T-helper 1 cell treated with Interleukin-12 subunit alpha and Interleukin-12 subunit beta and Interleukin-4 antibody, amounts not matched to agents 30 ng/mL and 1 ng/mL, for 36 hours (primary cell): ENCODE measurements around the gene CSF1. TPM values are rescaled to one million over a fixed set of nuclear protein-coding genes. Genes with fewer than 3 reads are reported as not detected.

Source experiments
- intact Hi-C: fragments of 100-400 bp; cut with micrococcal nuclease; formaldehyde crosslinking; loops from one replicate; pipeline ENCODE4 v1.15.1; 2024
- total RNA-seq: library from RNA; stranded (reverse); gene quantifications from 2 replicates; pipeline ENCODE4 v1.2.3, GENCODE V29; 2022

The CSF1 gene
- total RNA-seq, 1 donor from 2014 or later = 216 TPM

DNA sequence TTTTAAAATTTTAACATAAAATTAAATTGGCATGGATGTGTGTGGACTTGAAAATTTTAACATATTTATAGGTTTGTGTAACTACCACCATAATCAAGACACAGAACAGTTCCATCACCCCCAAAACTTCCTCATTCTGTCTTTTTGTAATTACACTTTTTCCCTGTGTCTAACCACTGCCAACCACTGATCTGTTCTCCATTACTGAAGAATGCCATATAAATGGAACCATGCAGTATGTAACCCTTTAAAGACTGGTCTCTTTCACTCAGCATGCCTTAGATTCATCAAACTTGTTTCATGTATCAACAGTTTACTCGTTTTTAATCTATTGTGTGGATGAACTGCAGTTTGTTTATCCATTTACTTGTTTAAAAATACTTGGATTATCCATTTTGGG is 60.9 kb downstream of the CSF1 start:
- intact Hi-C loops = no loop called here

DNA sequence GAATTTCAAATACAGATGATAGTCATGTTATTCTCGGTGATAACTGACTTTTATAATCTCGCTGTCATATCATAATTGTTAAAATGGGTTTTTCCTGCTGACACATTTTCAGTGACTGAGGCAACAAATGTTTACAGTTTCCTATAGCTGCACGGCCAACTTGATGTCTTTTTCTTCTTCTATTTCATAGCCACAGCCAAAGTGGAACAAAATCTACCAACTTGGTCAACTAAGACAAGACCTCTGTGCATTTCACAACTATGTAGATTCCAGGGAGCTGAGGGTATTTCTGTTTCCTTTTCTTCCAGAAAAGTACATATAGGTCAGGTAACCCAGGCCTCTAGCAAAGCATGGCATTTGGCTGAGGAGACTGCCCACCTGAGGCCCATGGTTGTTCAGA is 63.5 kb downstream of the CSF1 start:
- intact Hi-C loops = no loop called here

DNA sequence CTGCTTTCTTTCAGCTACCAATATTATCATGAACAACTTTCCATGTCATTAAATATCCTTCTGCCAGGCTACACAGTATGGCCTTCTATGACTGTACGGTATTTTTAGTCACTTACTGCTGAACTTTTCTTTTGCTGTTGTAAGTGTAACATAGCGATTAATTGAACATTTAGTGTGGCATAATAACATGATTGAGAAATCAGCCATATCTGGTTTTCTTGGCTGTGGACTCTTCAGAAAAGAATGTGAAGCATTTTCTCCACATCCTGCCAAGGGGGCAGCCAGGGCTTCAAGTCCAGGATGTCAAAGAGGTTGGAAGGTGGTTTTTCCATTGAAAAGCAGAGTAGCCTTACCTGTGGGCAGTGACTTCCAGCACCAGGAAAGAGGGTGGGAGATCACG is 65.1 kb downstream of the CSF1 start:
- intact Hi-C loops = no loop called here

DNA sequence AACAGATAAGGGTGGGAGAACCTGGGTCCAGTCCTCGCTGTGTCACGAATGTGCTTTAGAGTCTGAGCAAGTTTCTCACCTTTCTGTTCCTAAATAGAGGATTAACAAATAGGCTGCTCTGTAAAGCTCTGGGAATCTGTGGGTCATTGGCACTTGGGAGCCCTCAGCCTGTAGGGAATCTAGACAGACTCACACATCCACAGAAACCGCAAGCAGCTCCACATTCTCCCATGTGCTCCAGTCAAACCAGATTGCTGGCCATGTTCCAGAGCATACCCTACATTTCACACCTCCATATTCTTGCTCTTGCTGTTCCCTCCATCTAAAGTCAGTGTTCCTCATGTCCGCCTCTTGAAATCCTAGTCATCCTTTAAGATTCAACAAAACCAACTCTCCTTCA is 66.1 kb downstream of the CSF1 start:
- intact Hi-C loops = no loop called here

DNA sequence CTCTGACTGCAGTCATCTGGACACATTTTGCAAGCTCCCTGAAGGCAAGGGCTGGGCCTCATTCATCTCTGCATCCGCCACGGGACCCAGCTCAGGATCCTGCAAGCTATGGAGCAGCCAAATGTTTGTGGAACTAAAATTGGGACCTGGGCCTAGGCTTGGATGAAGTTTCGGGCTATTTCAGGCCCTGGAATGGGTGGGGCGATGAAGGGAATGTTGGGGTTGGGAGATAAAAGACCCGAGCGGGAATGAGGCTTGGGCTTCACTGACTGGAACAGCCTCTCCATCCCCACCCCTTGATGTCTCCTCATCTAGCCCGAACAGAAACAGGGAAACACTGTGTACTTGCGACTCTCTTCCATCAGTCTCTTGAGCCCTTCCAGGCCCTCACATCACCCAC is 66.6 kb downstream of the CSF1 start:
- intact Hi-C loops = no loop called here

DNA sequence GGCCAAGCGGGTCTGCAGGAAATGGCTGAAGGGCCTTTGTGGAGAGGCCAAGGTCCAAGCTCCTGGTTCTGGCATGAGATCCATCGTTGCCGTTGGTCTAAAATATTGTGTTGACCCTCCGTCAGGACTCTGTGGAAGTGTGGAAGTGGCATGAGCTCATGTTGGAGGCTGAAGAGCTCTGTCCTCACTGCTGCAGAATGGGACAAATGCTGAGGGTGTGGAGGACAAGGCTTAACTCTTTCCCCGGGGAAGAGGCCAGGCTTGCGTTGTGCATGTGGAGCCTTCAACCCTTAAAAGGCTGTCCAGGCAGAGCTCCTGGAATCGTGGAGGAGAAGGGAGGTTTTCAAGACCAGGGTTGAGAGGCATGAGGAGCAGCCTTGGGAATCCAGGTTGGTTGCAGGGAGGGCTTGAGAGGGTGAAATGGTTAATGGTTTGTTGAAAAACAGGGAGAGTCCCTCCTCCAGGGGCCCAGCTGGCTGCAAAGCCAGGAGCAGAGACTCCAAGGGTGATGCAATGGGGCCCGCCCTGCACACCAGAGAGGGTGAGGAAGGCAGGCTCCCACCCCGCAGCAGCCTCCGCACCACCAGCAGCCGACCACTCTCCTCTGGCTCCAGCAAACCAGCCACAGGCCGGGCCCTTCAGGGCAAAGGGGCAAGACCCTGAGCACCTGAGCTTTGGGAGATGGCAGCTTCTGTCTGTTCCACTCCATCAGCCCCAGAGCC is 67.2 kb downstream of the CSF1 start:
- intact Hi-C loops = no loop called here

DNA sequence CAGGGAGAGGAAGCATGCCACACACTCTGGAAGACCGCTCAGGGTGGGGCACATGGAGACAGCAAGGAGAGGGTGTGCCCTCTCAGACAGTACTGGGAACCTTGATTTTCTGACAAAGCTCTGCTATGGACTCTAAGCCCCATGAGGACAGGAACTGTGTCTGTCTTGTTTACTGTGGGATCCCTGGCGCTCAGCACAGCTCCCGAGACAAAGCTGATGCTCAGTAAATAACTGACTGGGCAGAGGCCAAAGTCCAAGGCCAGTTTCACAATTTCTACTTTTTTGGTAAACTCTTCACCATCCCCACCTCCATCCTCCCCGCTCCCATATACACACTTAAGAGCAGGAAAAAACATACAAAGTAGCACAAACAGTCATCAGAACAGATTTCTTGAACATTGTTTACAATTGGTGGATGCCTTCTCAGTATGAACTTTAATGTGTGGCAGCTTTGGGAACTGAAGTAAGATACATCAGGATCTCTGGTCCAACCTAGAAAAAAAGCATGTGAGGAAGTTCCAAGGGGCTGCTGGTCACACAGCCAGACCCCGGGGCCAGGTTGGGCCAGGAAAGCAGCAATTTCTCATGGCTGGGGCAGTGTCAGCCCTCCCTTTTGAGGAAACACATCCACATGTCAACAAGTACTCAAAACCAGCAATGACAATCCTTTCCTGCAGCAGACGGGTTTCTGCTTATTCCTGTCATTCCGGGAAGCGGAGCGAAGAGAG is 68.3 kb downstream of the CSF1 start:
- intact Hi-C loops = no loop called here

DNA sequence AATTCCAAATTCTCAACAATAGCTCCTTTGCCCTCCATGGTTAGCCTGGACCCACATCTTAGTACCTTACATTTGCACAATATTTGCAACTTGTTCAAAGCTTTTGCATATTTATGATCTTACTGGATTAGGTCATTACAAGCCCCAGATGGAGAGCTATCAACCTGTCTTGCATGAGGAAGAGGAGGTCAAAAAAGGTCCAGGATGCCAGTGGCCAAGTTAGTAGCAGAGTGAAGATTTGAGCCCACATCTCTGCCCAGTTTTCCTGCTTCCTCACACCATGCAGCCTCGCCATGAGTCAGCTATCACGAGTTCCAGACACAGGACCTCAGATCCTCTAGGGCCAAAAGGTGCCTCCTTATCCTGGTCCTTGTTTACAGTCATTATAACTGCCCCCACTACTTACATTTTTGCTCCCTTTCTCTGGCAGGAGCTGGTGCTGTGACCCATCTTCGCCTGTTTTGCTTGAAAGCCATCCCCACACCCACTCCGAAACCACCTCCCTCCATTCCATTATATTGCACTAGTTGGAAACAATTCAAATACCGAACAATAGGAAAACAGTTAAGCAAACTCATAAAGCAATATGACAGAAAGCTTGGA is 68.9 kb downstream of the CSF1 start:
- intact Hi-C loops = no loop called here

Other genes starting within 250 kb of the CSF1 start
- 49.8 and 52.0 TPM in 2 replicates for gene GSTM2, start 242.8 kb upstream of the CSF1 start, total RNA-seq
- gene GSTM1, start 223.0 kb upstream of the CSF1 start, total RNA-seq = 67.8 and 72.8 TPM in 2 replicates
- not detected in 2 replicates for gene GSTM5, start 198.6 kb upstream of the CSF1 start, total RNA-seq
- gene GSTM3, start 169.8 kb upstream of the CSF1 start, total RNA-seq = 7.6 and 8.1 TPM in 2 replicates
- not detected in 2 replicates for gene EPS8L3, start 146.9 kb upstream of the CSF1 start, total RNA-seq
- 52.6 TPM in 2 replicates for gene AHCYL1, start 73.9 kb downstream of the CSF1 start, total RNA-seq
- gene STRIP1, start 123.8 kb downstream of the CSF1 start, total RNA-seq = 44.1 and 45.0 TPM in 2 replicates
- not detected in 2 replicates for gene ALX3, start 159.8 kb downstream of the CSF1 start, total RNA-seq
- gene UBL4B, start 201.6 kb downstream of the CSF1 start, total RNA-seq = not detected in 2 replicates
- not detected in 2 replicates for gene SLC6A17, start 239.6 kb downstream of the CSF1 start, total RNA-seq